Measurements from ENCODE around the gene ROCK2.

GRCh38 chr2:11389052-11389420 is 44.6 kb upstream of the ROCK2 start:
- TF ChIP-seq CTCF (IDR thresholded peaks at IDR 0.05) (no peak), POLR2AphosphoS5 (IDR thresholded peaks at IDR 0.05) (no peak), POLR2A (IDR thresholded peaks at IDR 0.05) (no peak)
